KBM-7 (cell line): ENCODE results near the gene EBF4.
A peak's percentile ranks its signal among the peaks of the same experiment; 100 is the strongest.
"Not testable (repeated sequence)": the region's sequence is repeated elsewhere in the genome, so short reads cannot be mapped to it uniquely, and the experiment has no call there.

Experiments
- DNase-seq: peaks from one replicate; pipeline ENCODE4 v3.0.0-alpha.2; 2015
- in situ Hi-C: fragments of 300-500 bp; cut with MboI; formaldehyde crosslinking; loops from 2 replicates; pipeline ENCODE4 v1.14.3; 2020; ENCODE audit warnings: low sequenced_read_pairs, low pct_unique_long_range_greater_than_20kb, mixed read lengths

Gene EBF4

DNA sequence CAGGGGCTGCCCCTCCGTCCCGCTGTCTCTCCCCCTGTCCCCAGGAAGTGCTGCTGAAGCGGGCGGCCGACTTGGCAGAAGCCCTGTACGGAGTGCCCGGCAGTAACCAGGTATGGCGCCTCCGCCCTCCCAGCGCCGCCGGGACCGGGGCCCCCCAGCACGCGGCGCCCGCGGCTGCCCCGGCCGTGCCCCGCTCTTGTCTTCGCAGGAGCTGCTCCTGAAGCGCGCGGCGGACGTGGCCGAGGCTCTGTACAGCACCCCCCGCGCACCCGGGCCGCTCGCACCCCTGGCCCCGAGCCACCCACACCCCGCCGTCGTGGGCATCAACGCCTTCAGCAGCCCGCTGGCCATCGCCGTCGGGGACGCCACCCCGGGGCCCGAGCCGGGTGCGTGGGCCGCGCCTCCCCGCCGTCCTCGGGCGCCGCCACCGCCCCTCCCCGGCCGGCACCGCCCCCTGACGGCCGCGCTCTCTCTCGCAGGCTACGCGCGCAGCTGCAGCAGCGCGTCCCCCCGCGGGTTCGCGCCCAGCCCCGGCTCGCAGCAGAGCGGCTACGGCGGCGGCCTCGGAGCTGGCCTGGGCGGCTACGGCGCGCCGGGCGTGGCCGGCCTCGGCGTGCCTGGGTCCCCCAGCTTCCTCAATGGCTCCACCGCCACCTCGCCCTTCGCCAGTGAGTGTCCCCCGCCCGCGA, 59.4 kb downstream of the EBF4 start:
- in situ Hi-C loops, result no loop called here
- DNase-seq, result no peak

DNA sequence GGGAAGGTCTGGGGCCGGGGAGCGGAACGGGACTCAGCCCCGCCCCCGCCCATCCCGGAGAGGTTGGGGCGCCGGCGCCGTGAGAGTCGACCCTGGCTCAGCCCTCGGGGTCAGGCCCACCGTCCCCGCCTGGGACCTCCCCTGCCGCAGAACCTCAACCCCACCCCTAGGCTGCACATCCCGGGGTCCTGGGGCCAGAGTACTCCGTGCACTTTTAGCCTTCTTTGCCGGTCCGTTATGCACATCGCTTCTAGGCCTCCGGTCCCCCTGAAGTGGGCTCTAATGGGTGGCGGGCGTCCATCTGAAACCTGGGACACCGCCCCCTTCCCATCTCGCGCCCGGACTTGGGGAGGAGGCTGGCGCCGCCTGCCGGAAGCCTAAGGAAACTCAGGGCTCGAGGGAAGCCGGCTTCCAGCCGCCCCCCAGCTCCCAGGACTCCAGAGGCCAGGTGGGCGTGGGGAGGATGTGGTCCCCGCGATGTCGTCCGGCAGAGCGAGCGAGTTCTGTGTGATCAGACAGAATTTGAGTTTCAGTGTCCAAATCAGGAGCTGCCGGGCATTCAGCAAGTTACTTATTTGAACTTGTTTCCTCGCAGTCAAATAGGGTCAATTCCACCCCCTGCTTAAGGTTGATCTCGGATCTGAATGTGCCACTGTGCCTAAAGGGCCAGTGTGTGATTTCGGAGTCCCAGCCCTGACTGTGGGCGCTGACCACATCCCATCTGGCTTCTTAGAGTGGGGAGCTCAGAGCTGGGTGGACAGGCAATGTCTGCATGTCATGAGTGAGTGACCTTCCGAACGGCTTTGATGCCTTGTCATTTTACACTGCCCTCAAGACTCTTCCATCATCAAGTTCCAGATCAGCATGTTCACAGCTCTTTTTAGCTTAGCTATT, 60.2 kb downstream of the EBF4 start:
- DNase-seq, result peak; percentile 82
- in situ Hi-C loops, result no loop called here

DNA sequence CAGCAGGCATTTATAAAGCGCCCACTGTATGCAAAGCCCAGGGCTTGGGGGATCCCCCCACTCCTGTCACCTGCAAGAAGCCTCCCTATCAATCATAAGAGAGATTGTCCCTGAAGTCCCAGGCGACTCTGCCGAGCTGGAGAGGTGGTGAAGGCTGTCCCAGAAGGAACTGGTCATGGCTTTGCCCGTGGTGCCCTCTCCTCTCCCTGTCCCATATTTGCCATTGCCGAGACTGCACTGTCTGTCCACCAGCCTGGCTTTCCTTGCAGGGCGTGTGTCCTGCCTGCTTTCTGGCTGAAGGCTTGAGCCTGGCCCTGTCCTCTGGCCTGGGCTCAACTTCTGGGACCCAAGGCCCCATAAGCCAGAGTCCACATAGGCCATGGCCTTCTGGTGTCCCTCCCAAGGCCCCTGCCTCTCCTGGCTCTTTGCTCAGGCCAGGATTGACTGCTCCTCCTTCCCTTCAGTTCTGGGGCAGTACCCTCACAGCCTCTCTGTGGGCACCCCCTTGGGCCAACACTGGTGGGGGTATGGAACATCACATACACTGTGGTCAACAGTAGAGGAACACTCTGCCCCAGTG, 61.0 kb downstream of the EBF4 start:
- in situ Hi-C loops, result no loop called here

DNA sequence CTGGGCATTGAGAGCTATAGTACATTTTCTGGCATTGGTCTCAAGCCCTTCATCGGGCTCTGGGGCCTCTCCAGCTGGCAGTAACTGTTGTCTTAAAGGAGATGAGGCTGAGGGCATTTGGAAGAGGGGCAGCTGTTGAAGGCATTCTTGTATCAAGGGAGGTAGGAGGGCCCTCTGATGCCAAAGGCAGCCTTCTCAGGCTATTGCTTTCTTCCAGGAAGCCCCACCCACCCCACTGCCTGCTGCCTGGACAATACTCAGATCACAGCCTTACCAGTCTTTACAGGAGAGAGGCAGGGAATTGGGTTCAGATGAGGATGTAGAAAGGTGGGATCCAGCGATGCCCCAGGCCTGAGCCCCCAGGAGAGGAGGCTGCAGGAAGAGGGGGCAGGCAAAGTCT, 61.8 kb downstream of the EBF4 start:
- no peak for DNase-seq
- in situ Hi-C loops, result no loop called here

More for the DNA sequence above, 61.0 kb downstream of the EBF4 start:
- DNase-seq, result no peak

DNA sequence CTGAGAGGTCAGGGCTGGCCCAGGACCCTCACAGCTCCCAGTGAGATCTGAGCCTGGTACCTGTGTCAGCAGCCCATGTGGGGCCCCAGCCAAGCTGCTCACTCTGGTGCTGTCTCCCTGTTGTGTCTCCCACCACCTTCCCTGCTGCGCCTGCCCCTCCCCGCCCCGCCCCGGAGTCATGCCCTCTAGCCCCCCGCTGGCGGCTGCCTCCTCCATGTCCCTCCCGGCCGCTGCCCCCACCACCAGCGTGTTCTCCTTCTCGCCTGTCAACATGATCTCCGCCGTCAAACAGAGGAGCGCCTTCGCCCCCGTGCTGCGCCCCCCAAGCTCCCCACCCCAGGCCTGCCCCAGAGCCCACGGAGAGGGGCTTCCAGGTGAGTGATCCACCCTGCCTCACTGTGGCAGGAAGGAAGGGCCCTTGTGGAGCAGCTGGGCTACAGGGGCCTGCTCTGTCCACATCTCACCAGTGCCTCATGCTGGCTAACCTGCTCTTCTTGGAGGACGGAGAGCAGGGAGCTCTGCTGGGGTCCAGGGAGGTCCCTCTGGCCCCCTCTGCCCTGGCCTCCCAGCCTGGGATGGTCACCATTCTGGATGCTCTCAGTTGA, 63.0 kb downstream of the EBF4 start:
- DNase-seq, result no peak
- in situ Hi-C loops, result no loop called here

DNA sequence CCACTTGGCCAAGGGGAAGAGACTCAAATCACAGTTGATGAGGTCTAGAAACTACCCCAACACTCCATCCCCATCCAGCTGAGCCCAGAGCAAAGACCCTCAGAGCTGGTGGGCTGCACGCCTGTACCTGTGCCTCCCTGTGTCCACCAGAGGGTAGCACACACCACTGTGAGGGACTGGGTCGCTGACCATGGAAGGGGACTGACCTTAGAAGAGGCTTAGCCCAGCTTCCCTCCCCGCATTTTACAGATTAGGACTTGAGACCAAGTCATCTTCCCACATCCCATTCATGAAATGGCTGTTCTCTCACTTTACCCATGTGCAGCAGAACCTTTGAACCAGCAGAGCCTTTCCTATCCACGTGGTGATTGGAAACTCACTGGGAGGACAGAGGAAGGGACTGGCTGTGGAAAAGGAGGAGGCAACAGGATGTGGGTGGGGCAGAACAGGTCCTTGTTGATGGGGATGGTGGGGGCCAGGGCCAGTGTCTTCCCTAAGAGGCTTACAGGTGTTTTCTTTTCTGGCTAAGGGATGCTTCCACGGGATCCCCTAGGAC, 63.6 kb downstream of the EBF4 start:
- DNase-seq, result peak; percentile 34
- in situ Hi-C loops, result no loop called here

DNA sequence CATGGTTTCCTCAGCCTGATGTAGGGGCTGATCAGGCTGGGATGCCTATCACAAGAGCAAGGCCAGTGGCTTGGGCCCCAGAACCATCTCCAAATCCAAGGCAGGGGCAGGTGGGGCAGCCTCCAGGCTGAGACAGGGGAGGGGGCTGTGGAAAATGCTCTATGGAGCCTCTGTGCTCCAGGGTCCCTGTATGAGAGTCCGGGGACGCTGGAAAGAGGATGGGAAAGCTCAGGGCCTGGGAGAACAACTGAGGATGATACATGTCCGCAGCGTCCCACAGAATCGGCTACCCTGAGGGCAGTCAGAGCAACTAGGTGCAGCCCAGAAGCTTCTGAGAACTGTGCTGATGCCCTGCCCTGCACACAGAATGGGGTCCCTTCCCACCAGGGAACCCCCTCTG, 64.4 kb downstream of the EBF4 start:
- DNase-seq, result no peak
- in situ Hi-C loops, result no loop called here

DNA sequence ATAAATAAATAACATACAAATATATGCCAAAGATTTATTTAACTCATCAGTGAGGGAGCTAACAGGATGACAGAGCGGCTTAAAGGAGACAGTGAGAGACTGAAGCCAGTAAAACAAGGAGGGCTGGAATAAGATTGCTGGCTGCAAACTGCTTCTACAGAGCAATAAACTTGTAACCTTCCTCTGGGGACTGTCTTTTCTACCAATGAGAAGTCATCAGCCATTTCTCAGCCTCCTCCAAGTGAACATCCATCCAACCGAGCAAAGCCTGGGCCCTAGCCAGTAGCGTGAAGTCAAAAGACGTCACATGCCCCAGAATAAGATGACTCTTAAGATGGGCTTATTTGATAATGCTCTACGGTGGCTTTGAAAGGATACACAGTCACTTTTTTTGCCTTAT, 65.4 kb downstream of the EBF4 start:
- in situ Hi-C loops, result no loop called here
- no peak for DNase-seq

DNA sequence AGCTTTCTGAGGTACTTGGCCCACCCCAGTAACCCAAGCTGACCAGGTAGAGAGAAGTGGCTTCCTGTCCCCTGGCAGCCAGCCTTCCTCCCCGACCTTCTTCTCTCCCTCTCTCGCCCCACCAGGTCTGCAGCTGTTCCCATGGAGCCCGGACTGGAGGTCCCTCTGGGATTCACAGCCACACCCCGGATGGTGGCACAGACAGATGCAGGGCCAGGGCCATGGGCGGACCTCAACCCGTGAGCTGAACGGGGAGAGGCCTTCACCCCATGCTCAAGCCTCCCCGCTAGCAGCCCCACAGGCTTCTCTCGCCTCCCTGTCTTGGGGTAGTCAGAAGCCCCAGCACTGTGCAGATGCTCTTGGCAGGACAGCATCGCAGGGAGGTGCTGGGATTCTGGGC, 66.6 kb downstream of the EBF4 start:
- DNase-seq, result no peak
- in situ Hi-C loops, result no loop called here

DNA sequence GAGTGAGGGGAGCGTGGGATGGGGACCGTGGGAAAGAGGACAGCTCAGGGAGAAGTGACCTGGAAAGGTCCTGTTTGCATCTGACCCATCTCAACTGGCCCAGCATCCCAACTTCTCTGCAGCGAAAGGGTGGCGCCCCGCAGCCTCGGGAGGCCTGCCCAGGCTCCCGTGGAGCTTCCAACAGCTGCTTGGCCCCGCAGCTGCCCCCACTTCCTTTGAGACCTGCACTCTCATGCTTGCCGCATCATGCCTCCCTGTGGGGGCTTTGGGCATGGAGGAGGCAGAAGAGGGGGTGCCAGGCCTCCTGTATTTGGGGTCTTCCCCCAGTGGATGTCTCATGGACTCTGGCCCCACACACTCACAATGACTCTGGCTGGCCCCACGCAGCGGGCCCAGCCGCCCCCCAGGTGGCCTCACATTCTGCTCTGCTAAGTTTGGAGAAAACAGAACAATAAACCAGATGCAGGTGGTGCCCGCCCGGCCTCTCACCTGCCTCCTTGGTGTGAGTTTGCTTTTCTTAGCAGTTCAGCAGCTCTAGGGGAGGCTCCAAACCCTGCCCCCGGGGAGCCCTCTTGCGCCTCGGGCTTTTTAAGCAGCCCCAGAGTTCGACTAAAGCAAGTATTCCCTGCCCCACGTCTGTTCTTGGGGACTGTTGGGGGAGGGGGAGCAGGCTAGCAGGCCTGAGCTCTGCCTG, 67.2 kb downstream of the EBF4 start:
- DNase-seq, result no peak
- in situ Hi-C loops, result no loop called here

DNA sequence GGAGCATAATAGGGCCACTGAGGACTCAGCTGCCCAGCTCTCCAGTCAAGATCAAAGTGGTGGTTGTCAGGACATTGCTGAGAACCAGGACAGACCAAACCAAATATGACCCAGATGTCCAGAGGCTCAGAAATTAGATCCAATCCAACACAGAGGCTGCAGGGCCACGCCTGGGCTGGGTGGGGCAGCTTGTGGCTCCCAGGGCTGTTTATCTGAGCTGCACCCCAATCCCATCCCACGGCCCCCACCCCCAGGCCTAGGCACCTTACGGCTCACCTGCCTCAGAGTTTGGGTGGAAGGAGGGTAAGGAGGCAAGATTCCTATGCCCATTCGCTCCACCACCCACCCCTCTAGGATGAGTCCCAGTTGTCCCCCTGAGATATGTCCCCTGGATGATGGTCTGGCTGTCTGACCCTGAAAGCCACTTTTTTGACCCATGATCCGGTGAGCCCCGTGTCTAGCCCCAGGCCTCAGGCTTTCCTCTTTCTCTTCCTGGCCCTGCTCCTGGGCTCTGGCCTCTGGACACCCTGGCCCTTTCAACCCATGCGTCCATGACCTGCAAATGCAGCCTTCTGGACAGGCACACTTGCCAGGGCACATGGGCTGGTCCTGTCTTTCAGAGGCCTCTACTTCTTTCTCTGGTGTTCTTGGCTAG, 67.8 kb downstream of the EBF4 start:
- in situ Hi-C loops, result no loop called here

DNA sequence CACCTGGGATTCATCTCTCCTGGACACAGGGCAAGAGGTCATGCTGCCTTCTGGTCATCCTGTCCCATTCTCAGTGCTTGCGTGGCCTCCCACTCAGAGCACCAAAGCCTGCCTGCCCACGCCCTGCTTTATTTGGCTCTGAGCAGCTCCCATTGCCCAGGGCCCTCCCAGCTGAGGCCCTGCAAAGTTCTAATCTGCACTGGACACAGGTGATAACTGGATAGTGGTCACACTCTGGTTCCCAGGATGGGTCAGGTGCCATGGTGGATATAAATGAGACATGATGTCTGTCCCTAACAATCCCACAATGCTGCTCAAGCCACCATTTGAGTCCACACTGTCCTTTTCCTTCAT, 68.3 kb downstream of the EBF4 start:
- DNase-seq, result no peak
- in situ Hi-C loops, result no loop called here

More for the DNA sequence above, 67.8 kb downstream of the EBF4 start:
- DNase-seq, result no peak

DNA sequence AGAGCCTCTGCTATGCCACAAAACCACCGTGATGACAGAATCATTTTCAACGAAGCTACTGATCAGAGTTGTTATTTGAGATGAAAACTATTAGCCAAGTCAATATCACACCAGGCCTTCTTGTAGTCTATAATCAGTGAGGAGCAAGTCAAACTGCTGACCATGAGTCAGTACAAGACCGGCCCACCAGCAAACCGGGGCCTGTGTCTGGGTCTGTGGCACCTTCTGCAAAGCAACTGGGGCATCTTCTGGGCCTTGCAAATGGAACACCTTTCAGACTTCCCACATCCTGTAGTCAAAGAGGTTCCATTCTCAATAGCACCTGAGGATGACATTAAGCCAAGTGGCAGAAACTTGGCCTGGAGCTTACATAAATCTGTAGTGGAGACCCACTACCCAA, 69.3 kb downstream of the EBF4 start:
- DNase-seq, result no peak
- in situ Hi-C loops, result no loop called here

DNA sequence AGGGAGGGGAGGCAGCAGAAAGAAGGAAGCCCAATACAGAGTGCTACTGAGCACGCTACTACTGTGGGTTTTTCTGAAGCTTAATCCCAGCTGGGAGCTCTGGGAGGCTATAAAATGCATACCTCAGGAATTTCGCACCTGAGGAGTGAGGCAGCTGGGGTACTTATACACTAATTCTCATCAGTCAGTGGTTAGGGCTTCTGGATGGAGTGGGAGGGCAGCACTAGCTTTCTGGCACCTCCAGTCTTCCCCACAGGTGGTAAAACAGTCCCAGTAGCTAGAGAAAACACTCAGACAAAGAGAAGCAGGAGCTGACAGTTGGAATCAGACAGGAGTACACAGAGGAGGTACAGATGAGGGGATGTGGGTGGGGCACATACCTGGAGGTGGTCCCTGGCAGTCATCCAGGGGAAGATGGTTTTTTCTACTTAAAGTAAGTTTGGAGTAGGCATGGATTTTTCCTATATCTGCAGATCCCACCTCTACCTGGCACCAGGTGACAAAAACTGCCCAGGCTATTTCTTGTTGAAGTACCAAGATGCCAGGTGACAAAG, 70.1 kb downstream of the EBF4 start:
- in situ Hi-C loops, result no loop called here
- no peak for DNase-seq

DNA sequence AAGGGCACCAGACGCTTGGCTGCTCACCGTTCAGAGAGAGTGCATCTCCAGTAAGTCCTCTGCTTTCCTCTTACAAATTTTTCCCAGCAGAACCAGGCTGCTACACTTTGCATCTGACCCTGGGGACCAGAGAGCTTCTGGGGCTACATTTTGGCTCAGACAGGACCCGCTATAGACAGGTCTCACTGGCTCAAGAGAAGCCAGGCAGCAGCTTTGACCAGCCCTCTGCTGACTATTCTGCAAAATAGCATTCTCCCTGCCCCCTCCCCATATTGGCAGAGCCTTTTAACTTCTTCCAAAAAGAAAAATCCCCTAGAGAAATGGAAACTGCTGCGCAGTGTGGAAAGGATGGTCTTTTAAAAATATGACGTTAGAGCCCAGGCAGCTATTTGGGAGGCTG, 70.6 kb downstream of the EBF4 start:
- in situ Hi-C loops, result no loop called here
- DNase-seq, result no peak

DNA sequence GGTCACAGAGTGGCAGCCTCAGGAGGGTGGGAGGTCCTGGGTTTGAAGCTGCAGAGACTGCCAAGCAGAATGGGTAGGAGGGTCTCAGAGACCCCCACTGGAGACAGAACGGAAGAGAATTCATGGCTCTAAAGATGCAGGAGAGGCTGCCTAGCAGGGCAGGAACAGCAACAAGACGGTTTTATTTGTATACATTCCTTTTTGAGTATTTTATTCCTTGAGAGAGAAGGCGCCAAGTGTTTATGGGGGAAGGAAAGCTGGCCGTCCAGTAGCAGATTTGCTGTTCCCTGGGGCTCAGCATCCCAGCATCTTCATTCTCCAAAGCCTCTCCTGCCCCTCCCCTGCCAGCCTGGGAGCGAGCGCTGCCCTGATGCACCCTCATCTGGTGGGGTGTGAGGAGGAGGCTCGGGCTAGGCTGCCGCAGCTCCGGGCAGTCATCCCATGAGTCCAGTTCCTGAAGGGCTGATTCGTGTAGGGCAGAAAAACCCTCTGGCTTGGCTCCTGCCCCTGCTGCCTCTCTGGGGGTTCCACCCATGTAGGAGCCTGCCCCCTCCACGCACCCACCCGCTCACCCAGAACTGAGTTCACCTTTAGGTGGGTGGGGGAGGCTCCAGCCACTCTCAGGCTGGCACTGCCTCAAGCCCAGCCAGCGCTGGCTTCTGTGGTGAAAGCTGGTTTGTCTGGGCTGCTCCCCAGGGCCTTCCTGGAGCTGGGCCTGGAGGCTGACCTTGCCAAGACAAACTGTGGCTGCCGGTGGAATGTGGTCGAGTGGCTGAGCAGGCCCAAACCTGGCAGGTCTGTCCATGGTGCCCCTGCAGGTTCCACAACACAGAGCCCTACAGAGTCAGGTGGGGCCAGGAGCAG, 75.4 kb downstream of the EBF4 start:
- DNase-seq, result no peak
- in situ Hi-C loops, result no loop called here

DNA sequence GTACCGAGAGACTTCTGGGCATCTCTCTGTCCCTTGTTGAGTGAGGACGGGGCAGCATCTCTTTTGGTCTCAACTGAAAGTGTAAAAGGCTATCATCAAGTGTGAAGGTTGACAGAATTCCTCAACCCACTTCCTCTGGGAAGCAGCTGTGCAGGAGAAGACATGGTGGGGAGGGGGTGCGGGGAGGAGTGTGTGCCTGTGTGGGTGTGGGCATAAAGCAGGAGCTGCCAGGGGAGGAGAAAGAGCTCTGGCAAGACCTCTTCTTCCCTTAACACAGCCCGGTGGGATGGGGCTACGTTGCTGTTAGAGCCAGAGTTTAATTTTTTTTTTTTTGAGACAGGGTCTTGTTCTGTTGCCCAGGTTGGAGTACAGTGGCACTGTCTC, 76.0 kb downstream of the EBF4 start:
- in situ Hi-C loops, result no loop called here
- DNase-seq, result no peak

DNA sequence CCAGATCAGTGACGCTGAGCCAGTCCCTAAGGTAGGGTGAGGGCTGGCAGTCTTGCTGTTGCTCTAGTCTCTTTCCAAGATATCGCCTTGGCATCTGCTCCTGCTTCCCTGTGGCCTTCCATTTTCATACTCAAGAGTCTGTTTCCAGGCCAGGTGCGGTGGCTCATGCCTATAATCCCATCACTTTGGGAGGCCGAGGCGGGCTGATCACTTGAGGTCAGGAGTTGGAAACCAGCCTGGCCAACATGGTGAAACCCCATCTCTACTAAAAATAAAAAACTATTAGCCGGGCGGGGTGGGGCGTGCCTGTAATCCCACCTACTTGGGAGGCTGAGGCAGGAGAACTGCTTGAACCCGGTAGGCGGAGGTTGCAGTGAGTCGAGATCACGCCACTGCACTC, 77.5 kb downstream of the EBF4 start:
- DNase-seq, in situ Hi-C loops: not testable (repeated sequence)
